ENCODE data around the gene SERTAD1.

The SERTAD1 gene

GRCh38 chr19:40397568-40397906 is 28.3 kb downstream of the SERTAD1 start:
- no peak for DNase-seq

GRCh38 chr19:40396886-40397567 is 28.8 kb downstream of the SERTAD1 start:
- no peak for DNase-seq

- no peak for DNase-seq
Measured at GRCh38 chr19:40395956-40396355, 29.8 kb downstream of the SERTAD1 start.

- DNase-seq: no peak
Measured at GRCh38 chr19:40394816-40395210, 31.0 kb downstream of the SERTAD1 start.

GRCh38 chr19:40393894-40394815 is 31.6 kb downstream of the SERTAD1 start:
- DNase-seq: no peak

- no peak for DNase-seq
Measured at GRCh38 chr19:40392894-40393517, 32.8 kb downstream of the SERTAD1 start.

GRCh38 chr19:40392123-40392522 is 33.7 kb downstream of the SERTAD1 start:
- no peak for DNase-seq

GRCh38 chr19:40390084-40390742 is 35.6 kb downstream of the SERTAD1 start, which contains the start of gene HIPK4:
TSS of gene HIPK4 (minus strand) at chr19:40390181. CDS start at chr19:40389902, 279 bp downstream.
- DNase-seq: no peak

- DNase-seq: no peak
Measured at GRCh38 chr19:40389404-40390083, 36.2 kb downstream of the SERTAD1 start.

- no peak for DNase-seq
Measured at GRCh38 chr19:40388481-40388880, 37.3 kb downstream of the SERTAD1 start.

- DNase-seq: no peak
Measured at GRCh38 chr19:40387155-40387554, 38.6 kb downstream of the SERTAD1 start.

- DNase-seq: no peak
Measured at GRCh38 chr19:40383668-40384248, 42.0 kb downstream of the SERTAD1 start.

GRCh38 chr19:40381321-40381720 is 44.5 kb downstream of the SERTAD1 start:
- no peak for DNase-seq

- no peak for DNase-seq
Measured at GRCh38 chr19:40380199-40381037, 45.4 kb downstream of the SERTAD1 start.

- no peak for DNase-seq
Measured at GRCh38 chr19:40379446-40380198, 46.2 kb downstream of the SERTAD1 start.

GRCh38 chr19:40378509-40378908 is 47.3 kb downstream of the SERTAD1 start:
- DNase-seq: no peak

- DNase-seq: no peak
Measured at GRCh38 chr19:40377876-40378385, 47.9 kb downstream of the SERTAD1 start.

- DNase-seq: no peak
Measured at GRCh38 chr19:40376286-40376862, 49.4 kb downstream of the SERTAD1 start.

- DNase-seq: no peak
Measured at GRCh38 chr19:40374084-40374483, 51.7 kb downstream of the SERTAD1 start.

- no peak for DNase-seq
Measured at GRCh38 chr19:40371802-40372122, 54.0 kb downstream of the SERTAD1 start.
